Activated naive CD8-positive, alpha-beta T cell (primary cell): ENCODE measurements around the gene NECAB2.

ENCODE experiments used
- H3K27ac Mint-ChIP-seq: one replicate; pipeline ENCODE4 v1.8.0; 2021; ENCODE audit warnings: mixed read lengths
- H3K27me3 Mint-ChIP-seq: one replicate; pipeline ENCODE4 v1.8.0; 2021; ENCODE audit warnings: mixed read lengths
- H3K36me3 Mint-ChIP-seq: one replicate; pipeline ENCODE4 v1.8.0; 2021; ENCODE audit warnings: mixed read lengths
- H3K4me1 Mint-ChIP-seq: one replicate; pipeline ENCODE4 v1.8.0; 2021; ENCODE audit warnings: low read depth, mixed read lengths
- H3K4me3 Mint-ChIP-seq: one replicate; pipeline ENCODE4 v1.8.0; 2021; ENCODE audit warnings: mild to moderate bottlenecking, mixed read lengths
- H3K9me3 Mint-ChIP-seq: one replicate; pipeline ENCODE4 v1.8.0; 2021; ENCODE audit warnings: low read depth, mixed read lengths

NECAB2 gene

DNA sequence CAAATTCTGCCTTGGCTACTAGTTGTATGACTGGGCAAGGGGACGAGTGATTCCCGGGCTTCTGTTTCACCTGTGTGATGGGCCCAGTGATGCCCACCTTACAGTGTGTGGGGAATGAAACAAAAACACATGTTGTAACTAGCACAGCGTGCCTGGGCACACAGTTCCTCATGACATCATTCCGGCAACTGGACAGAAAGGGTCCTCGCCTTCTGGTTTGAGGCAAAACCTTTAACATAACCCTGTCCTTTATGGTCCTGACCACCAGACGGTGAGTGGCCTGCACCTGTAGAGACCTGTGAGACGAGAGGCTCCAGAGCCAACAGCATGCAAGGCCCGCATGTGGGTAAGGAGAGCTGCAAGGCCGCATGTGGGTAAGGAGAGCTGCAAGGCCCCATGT, 82.3 kb downstream of the NECAB2 start:
- H3K27ac Mint-ChIP-seq: no peak overlapping the region
- no peaks in the 10 kb centered on the region for H3K4me1 Mint-ChIP-seq
- peaks cover 2% of the 10 kb centered on the region for H3K36me3 Mint-ChIP-seq
- no peaks in the 10 kb centered on the region for H3K27me3 Mint-ChIP-seq
- no peaks in the 10 kb centered on the region for H3K9me3 Mint-ChIP-seq
- no peak overlapping the region for H3K4me3 Mint-ChIP-seq

- Mint-ChIP-seq H3K27ac (no peak overlapping the region), H3K4me1 (no peaks in the 10 kb centered on the region), H3K9me3 (no peaks in the 10 kb centered on the region), H3K36me3 (peaks cover 2% of the 10 kb centered on the region), H3K27me3 (no peaks in the 10 kb centered on the region), H3K4me3 (no peak overlapping the region)
Measured at GRCh38 chr16:84052071-84052622, 84.1 kb downstream of the NECAB2 start.
